Testis (tissue), 3 donors: ENCODE measurements around the gene RETSAT. TPM values are rescaled to one million over a fixed set of nuclear protein-coding genes. Genes with fewer than 3 reads are reported as not detected.
"Not testable (repeated sequence)": the region's sequence is repeated elsewhere in the genome, so short reads cannot be mapped to it uniquely, and the experiment has no call there.

ENCODE experiments used
- DNase-seq: peaks from one replicate; pipeline ENCODE4 v3.0.0-alpha.2; 2019
- H3K27ac ChIP-seq, 2 donors: fragments of 200-600 bp; sonication (generic); one replicate each; pipeline ENCODE4 v1.5.1; 2019
- H3K27me3 ChIP-seq: fragments of 200-600 bp; sonication (generic); one replicate; pipeline ENCODE4 v1.5.1; 2019
- H3K36me3 ChIP-seq: fragments of 200-600 bp; sonication (generic); one replicate; pipeline ENCODE4 v1.5.1; 2017; ENCODE audit warnings: low read depth; ENCODE audit errors: missing control alignments
- H3K4me1 ChIP-seq: fragments of 200-600 bp; sonication (generic); one replicate; pipeline ENCODE4 v1.5.1; 2019
- H3K4me3 ChIP-seq, 2 donors: fragments of 200-600 bp; sonication (generic); one replicate each; pipeline ENCODE4 v1.5.1; 2017 to 2019
- H3K9me3 ChIP-seq: fragments of 200-600 bp; sonication (generic); one replicate; pipeline ENCODE4 v1.5.1; 2017
- POLR2A ChIP-seq: fragments of 450-650 bp; IDR thresholded peaks from one replicate; pipeline ENCODE4 v1.6.1; 2017; ENCODE audit warnings: antibody characterized with exemption, mild to moderate bottlenecking, moderate library complexity
- WGBS, 2 donors: methylation state at CpG; one replicate each; pipeline ENCODE4 v1.1.5; 2018; 5-methylcytosine and 5-hydroxymethylcytosine counted together
- intact Hi-C: fragments of 100-400 bp; cut with DNase I; formaldehyde crosslinking; loops from one replicate; pipeline ENCODE4 v1.15.1; 2023; ENCODE audit warnings: low total_unique reads
- polyA plus RNA-seq: library from polyadenylated mRNA; stranded (reverse); fragments of 350-450 nt; fragmentation: Illumina TruSeq; extraction: RNeasy Lipid Tissue Mini Kit (QIAGEN cat#74804); gene quantifications from one replicate; pipeline ENCODE4 v1.2.3, GENCODE V29; 2014; ENCODE audit warnings: low read depth, low replicate concordance; ENCODE audit not compliant: insufficient read depth
- total RNA-seq, 2 donors: library from RNA; depleted of rRNA; stranded (reverse); fragments of >200 nt; gene quantifications; one replicate each; pipeline ENCODE4 v1.2.3, GENCODE V29; 2016
- TF ChIP-seq, protein P1 (sequence below), 3 experiments: fragments of 450-650 bp in 2 of 3; fragments of 200-600 bp in 1 of 3; sonication (generic) in 1 of 3; IDR thresholded peaks; one replicate each; pipeline ENCODE4 v1.5.1; 2016 to 2019; ENCODE audit warnings: antibody characterized with exemption in 3 of 3, mild to moderate bottlenecking in 2 of 3, moderate library complexity in 1 of 3

RETSAT gene
- total and polyA plus RNA-seq, 3 donors from 2014 or later = 49.7 to 60.5 (median 54.0) TPM

GRCh38 chr2:85355073-85355410 lies 714 bp upstream of the RETSAT start:
- no peak for DNase-seq
- 0 to 4% methylated on average over 1 to 9 of the region's 10 CpGs for WGBS, 2 donors
- intact Hi-C loops = no loop called here
- TF ChIP-seq POLR2A = no peak
- Histone ChIP-seq H3K4me3 (peak overlapping the region; percentile 80 to 85), H3K36me3 (no peaks in the 10 kb centered on the region), H3K27ac (peak overlapping the region; percentile 82 to 84), H3K27me3 (no peaks in the 10 kb centered on the region), H3K9me3 (no peaks in the 10 kb centered on the region), H3K4me1 (peaks cover 9% of the 10 kb centered on the region)

- WGBS, 2 donors = 3% methylated on average over 8 to 16 of the region's 16 CpGs
Measured at GRCh38 chr2:85353876-85354285, 447 bp downstream of the RETSAT start.

GRCh38 chr2:85347599-85347998 lies 6.7 kb downstream of the RETSAT start:
- no peak overlapping the region for H3K4me3 ChIP-seq
- no peak for DNase-seq
- 86 to 96% methylated on average over 3 of the region's 3 CpGs for WGBS, 2 donors
- no peak overlapping the region for H3K27ac ChIP-seq
- no peaks in the 10 kb centered on the region for H3K27me3 ChIP-seq
- no peaks in the 10 kb centered on the region for H3K9me3 ChIP-seq
- no peaks in the 10 kb centered on the region for H3K4me1 ChIP-seq
- intact Hi-C loops = no loop called here
- no peak for TF ChIP-seq POLR2A
- TF ChIP-seq, protein P1, sequence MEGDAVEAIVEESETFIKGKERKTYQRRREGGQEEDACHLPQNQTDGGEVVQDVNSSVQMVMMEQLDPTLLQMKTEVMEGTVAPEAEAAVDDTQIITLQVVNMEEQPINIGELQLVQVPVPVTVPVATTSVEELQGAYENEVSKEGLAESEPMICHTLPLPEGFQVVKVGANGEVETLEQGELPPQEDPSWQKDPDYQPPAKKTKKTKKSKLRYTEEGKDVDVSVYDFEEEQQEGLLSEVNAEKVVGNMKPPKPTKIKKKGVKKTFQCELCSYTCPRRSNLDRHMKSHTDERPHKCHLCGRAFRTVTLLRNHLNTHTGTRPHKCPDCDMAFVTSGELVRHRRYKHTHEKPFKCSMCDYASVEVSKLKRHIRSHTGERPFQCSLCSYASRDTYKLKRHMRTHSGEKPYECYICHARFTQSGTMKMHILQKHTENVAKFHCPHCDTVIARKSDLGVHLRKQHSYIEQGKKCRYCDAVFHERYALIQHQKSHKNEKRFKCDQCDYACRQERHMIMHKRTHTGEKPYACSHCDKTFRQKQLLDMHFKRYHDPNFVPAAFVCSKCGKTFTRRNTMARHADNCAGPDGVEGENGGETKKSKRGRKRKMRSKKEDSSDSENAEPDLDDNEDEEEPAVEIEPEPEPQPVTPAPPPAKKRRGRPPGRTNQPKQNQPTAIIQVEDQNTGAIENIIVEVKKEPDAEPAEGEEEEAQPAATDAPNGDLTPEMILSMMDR (IDR thresholded peaks at IDR 0.05) = no peak
- H3K36me3 ChIP-seq = no peaks in the 10 kb centered on the region

More at GRCh38 chr2:85353876-85354285, 447 bp downstream of the RETSAT start:
- no peak for TF ChIP-seq POLR2A
- TF ChIP-seq, protein P1 (IDR thresholded peaks at IDR 0.05) = no peak
- intact Hi-C loops = no loop called here
- Histone ChIP-seq H3K9me3 (no peaks in the 10 kb centered on the region), H3K36me3 (no peaks in the 10 kb centered on the region), H3K4me1 (peaks cover 9% of the 10 kb centered on the region), H3K27ac (peak overlapping the region; percentile 68), H3K27me3 (no peaks in the 10 kb centered on the region), H3K4me3 (peak overlapping the region; percentile 80 to 85)
- DNase-seq = peak; percentile 34

DNA sequence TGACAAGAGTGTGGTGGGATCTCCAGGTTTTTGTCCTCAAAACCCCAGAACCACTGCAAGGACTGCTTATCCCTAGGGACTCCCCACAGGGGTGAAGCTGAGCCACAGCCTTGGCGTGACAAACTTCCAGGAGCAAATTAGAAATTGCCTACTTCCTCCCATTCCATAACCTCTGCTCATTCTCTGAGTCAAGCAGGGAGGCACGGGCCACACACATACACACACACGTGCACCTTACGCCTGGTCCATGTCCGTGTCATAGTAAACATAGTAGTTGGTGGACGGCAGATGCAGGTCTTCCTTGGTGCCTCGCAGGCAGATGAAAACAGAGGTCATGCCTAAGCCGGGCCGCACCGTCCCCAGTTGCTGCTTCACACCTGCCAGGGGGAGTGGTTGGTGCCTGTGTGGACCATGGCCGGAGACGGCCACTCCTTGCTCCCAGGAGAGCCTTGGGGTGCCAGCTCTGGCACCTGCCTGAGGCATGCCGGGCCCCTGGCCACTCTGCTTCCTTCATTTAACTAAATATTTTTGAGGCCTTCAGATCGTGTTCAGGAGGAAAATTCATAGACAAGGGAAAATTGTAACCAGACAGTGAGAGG lies 9.9 kb downstream of the RETSAT start:
- intact Hi-C loops = no loop called here

DNA sequence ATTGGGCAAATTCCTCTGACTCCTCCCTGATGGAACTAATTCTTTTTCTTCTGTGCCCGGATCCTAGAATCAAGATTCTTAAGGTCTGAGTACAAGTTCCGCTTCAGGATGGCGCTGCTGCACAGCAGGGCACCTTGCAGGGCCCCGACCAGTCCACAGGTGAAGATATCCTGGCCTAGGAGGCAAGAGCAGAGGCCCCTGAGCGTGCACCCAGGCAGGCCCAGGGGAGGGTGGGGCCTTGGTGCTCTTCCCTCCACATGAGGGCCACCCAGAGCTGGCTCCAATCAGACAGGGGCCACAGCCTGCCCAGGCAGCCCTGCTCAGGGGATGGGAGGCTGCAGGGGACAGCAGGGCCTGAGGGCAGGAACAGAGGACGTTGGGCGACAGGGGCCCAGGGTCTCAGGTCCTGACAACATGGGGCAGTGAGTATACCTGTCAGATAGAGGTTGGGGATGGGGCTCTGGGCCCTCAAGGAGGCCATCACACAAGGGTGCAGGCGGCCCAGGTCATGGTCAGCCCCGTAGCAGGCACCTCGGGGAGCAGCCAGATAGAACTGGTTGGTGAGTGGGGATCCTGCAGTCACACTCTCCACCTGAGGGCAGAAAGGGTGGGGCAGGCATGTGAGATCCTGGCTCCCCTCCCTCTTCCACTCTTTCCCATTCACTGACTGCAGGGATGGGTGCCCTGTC lies 11.0 kb downstream of the RETSAT start:
- H3K36me3 ChIP-seq, H3K27me3 ChIP-seq, intact Hi-C loops, H3K4me1 ChIP-seq, H3K9me3 ChIP-seq, H3K27ac ChIP-seq, DNase-seq, H3K4me3 ChIP-seq: not testable (repeated sequence)
- 93 to 95% methylated on average over 7 to 10 of the region's 10 CpGs for WGBS, 2 donors

More for the DNA sequence above, 9.9 kb downstream of the RETSAT start:
- TF ChIP-seq, protein P1 (IDR thresholded peaks at IDR 0.05) = no peak
- TF ChIP-seq POLR2A = no peak
- 80 to 91% methylated on average over 5 to 14 of the region's 14 CpGs for WGBS, 2 donors
- H3K27me3 ChIP-seq = no peaks in the 10 kb centered on the region
- no peak for DNase-seq
- no peak overlapping the region for H3K4me3 ChIP-seq
- H3K27ac ChIP-seq = no peak overlapping the region
- H3K9me3 ChIP-seq = no peaks in the 10 kb centered on the region
- H3K36me3 ChIP-seq = no peaks in the 10 kb centered on the region
- H3K4me1 ChIP-seq = no peaks in the 10 kb centered on the region
